IPS-18a (cell line): ENCODE results near the gene TNFRSF17.

Source experiments
- H3K27ac ChIP-seq: one replicate; pipeline ENCODE4 v1.5.1; 2013; ENCODE audit warnings: low read length
- H3K27me3 ChIP-seq: one replicate; pipeline ENCODE4 v1.6.1; 2013; ENCODE audit warnings: mild to moderate bottlenecking, low read length; ENCODE audit not compliant: control insufficient read depth, insufficient read depth
- H3K36me3 ChIP-seq: one replicate; pipeline ENCODE4 v1.6.1; 2013; ENCODE audit warnings: low read depth, low read length; ENCODE audit not compliant: control insufficient read depth
- H3K4me1 ChIP-seq: one replicate; pipeline ENCODE4 v1.6.1; 2013; ENCODE audit warnings: low read depth, low read length; ENCODE audit not compliant: control insufficient read depth
- H3K4me3 ChIP-seq: one replicate; pipeline ENCODE4 v1.5.1; 2013; ENCODE audit warnings: low read length
- H3K9ac ChIP-seq: one replicate; pipeline ENCODE4 v1.6.1; 2013; ENCODE audit warnings: mild to moderate bottlenecking, low read length, moderate library complexity
- H3K9me3 ChIP-seq: one replicate; pipeline ENCODE4 v1.6.1; 2013; ENCODE audit warnings: low read depth, low read length; ENCODE audit not compliant: control insufficient read depth

TNFRSF17 gene

DNA sequence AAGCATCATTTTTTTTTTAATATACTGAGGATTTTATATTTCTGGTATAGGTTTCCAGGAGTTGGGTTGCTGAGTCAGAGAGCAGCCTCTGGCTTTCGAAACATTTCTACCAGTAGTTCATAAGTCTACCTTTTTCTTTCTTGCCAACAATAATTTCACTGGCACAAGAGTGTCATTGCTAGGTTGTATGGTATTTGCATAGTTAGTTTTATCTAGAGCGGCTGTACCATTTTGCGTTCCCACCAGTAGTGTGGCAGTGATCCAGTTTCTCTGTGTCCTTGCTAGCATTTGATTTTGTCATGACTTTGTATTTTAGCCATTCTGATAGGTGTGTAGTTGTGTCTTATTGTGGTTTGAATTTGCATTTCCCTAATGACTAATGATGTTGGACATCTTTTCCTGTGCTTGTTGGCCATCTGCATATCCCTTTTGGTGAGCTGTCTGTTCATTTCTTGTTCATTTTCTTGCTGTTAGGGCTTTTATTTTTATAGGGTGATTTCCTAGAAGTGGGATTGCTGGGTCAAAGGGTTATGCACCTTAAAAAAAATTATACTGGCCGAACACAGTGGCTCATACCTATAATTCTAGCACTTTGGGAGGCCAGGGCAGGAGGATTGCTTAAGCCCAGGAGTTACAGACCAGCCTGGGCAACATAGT, 51.4 kb downstream of the TNFRSF17 start:
- no peaks in the 10 kb centered on the region for H3K36me3 ChIP-seq
- H3K4me3 ChIP-seq: no peak overlapping the region

DNA sequence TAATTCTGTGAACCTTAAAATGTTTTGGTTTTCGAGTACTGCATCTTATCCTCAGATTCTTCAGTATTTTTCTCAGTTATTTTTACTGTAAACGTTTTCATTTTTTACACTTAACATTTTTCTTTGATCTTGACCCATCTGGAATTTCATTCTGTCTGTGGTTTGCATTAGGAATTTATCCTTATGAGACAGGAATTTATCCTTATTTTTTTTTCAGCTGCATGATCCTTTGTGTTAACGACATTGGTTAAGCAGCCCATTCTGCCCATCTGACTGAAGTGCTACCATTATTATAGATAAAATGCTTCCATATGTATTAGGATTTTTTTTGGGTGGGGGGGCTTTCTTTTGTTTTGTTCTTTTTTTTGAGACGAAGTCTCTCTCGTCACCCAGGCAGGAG, 52.5 kb downstream of the TNFRSF17 start:
- Histone ChIP-seq H3K4me3 (no peak overlapping the region), H3K9me3 (no peaks in the 10 kb centered on the region), H3K4me1 (no peaks in the 10 kb centered on the region), H3K9ac (no peak overlapping the region), H3K27me3 (no peaks in the 10 kb centered on the region), H3K27ac (no peak overlapping the region), H3K36me3 (no peaks in the 10 kb centered on the region)

More for the DNA sequence above, 51.4 kb downstream of the TNFRSF17 start:
- Histone ChIP-seq H3K27ac (no peak overlapping the region), H3K9me3 (no peaks in the 10 kb centered on the region), H3K9ac (no peak overlapping the region), H3K27me3 (no peaks in the 10 kb centered on the region), H3K4me1 (no peaks in the 10 kb centered on the region)
